T-helper 22 cell (primary cell): ENCODE measurements around the gene RAPGEF4.

Source experiments
- DNase-seq: peaks from one replicate; pipeline ENCODE4 v3.0.0-alpha.2; 2020; ENCODE audit warnings: low read depth

Gene RAPGEF4

DNA sequence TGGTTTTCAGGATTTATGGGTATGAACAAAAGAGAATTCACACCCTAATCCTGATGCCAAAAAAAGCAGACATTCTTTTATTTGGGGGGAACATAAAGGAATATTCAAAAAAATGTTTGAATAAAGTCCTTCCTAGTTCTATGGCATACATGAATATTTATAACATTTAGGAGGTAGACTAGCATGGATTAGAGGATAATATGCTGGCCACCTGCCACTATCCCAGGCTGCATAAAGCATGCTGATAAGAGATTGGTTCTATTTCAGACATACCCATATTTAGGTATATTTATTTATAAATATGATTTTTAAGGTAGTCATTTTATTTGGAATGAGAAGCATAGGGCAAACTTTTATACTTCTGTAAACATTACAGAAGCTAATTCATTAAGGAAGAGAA, 305.1 kb downstream of the RAPGEF4 start:
- DNase-seq = no peak

DNA sequence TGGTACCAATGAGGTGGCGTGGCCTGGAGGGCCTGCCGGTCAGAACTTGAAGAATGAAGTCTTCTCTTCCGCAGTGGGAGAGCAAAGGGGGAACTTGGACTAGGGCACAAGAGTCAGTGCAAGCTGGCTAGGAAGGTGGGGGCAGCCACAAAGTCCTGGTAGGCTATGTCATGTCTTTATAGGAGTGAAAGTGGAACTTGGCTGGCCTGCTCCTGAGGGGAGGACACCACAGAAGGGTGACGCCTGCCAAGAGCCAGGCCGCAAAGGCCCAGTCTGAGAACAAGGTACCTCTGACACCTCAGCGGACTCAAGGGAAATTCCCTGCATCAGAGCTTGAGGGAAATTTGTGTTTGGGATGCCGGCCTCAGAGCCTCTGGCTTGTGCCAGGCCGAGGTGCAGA, 307.8 kb downstream of the RAPGEF4 start:
- DNase-seq = no peak

GRCh38 chr2:173043897-173044519, 308.4 kb downstream of the RAPGEF4 start:
- DNase-seq = no peak

GRCh38 chr2:173044686-173045085, 309.0 kb downstream of the RAPGEF4 start:
- no peak for DNase-seq

GRCh38 chr2:173045181-173045580, 309.5 kb downstream of the RAPGEF4 start:
- no peak for DNase-seq

DNA sequence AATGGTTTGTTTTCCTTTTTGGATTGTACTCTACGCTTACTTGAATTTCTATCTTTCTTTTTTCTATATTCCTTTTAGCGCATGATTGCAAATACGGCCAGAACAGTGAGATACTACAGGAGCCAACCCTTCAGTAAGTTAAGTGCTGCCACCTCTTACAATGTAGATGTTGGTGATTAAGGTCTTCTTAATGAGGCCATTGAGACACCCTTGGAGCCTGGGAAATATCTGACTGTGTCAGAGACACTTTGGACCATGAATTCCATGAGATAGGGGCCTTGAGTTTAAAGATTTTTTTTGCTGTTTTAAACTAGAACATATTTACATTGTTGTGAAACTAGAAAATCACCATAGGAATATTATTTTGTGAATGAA, 312.9 kb downstream of the RAPGEF4 start:
- no peak for DNase-seq

DNA sequence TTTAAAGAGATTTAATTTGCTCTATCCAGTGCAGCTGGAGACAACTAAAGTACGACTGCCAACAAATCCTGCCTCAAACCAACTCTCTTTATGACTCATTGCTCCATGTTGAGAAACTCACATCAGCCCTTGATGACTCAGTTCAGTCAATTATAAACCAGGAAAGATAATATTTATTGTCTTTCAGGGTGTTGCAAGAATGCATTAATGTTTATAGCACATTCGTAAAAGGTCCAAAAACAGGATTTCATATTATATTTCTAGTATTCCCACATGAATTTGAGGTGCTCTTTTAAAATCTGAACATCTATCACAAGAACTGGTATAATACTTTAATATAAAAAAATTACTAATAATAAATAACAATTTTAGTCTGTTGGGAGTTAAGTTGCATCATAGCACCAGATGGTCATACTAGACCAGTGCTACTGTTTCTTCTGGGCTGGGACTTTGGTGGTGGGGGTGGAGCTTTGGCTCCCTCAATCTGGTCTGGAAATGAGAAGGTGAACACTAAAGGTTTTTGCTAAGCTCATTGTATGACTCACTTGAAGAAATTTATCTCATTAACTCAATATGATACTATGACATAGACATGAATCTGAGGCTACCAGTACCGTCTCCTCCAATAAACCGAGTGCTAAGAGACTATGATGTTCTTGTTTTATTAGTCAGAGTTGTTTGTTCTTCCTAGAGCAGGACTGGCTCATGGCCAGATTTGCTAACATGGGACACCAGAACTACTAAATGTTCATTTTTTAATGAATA, 313.4 kb downstream of the RAPGEF4 start:
- DNase-seq = no peak

GRCh38 chr2:173049831-173050230, 314.2 kb downstream of the RAPGEF4 start:
- no peak for DNase-seq

GRCh38 chr2:173050684-173051083, 315.0 kb downstream of the RAPGEF4 start:
- no peak for DNase-seq

GRCh38 chr2:173051463-173052215, 316.0 kb downstream of the RAPGEF4 start:
- no peak for DNase-seq

DNA sequence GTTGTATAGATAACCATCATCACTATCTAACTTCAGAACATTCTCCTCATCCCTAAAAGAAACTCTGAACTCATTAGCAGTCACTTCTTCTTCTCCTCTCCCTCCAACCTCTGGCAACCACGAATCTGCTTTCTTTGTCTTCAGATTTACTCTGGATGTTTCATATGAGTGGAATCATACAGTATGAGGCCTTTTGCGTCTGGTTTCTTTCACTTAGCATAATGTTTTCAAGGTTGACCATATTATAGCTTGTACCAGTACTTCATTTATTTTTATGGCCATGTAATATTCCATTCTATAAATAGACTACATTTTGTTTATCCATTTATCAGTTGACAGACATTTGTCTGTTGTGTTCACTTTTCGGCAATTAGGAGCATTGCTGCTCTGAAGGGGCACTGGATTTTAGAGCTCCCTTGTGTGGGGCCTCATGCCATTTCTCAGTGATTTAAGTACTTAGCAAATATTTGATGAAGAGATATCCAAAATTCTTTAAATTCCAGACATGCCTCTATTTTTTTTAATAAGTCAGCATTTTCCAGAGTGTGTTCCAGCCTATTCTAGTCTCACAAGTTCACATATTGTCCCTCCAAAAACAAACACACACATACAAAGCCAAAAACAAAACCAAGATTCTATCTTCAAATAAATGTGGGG, 317.5 kb downstream of the RAPGEF4 start:
- no peak for DNase-seq

DNA sequence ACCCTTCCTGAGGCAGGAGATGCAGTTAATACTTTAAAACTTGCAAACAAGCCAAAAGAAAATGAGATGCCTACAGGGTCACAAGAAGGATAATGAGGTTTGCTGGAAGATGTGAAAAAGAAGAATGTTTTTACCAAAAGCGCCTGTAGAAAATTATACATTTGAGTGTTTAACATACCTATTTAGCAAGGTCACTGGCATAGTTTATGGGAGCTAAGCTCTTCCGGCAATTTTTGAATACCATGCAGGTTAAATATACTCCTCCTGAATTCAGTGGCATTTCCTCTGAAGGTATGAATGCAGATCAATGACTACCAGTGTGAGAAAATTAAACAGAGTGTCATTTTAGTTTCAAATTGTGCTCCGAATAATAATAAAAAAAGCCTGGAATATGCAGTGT, 318.8 kb downstream of the RAPGEF4 start:
- DNase-seq = no peak

DNA sequence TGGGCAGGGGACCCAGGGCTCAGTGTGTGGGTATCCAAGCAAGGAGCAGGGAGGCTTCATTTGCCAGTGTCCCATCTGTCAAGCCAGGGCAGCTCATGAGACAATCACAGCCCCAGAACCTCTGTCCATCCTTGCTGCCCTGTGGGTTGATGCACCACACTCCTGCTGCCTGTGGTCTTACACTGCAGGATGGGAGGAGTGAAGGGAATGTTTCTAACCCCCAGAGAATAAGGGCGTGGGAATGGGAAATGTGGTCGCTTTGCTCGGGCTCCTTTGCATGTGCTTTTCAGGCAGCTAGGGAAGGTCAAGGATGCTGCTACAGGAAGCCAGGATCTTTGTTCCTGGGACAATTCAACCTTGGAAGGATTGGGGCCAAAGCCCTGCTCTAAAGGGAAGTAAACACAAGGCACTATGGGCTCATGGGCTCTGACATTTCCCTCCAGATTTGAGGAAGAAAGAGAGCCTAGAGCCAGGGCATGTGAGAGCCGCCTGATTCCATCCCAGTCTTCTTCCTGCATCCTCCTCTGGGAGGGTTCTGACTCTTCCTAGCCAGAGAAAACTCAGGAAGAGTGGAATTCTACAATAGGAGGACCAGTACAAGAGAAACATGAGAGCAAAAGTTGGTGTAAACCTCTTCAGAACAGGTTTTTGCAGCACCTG, 321.2 kb downstream of the RAPGEF4 start:
- no peak for DNase-seq

GRCh38 chr2:173058097-173058496, 322.5 kb downstream of the RAPGEF4 start:
- no peak for DNase-seq

- DNase-seq = no peak
Observed at GRCh38 chr2:173058673-173059072, 323.0 kb downstream of the RAPGEF4 start.

GRCh38 chr2:173059292-173059691, 323.6 kb downstream of the RAPGEF4 start:
- DNase-seq = no peak

DNA sequence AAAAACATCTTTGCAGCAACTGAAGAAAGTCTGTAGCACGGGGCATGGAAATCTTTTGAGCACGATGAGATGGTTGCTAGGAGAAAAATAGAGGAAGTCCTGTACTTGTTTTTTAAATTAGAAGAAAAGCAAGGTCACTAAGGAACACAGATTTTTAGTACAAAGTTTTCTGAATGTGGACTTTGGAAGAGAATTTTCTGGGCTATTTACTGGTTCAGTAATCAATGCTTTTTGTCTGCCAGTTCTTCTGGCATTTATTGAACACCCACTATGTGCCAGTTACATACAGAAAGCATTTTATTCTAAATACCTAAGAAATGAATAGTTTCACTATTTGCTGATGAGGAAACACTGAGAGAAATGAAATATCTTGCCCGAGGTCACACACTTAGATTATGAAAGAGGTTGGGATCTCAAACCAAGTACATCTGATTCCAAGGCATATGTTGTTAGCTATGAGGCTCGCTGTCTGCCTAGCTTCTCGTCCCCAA, 324.4 kb downstream of the RAPGEF4 start:
- DNase-seq = no peak

DNA sequence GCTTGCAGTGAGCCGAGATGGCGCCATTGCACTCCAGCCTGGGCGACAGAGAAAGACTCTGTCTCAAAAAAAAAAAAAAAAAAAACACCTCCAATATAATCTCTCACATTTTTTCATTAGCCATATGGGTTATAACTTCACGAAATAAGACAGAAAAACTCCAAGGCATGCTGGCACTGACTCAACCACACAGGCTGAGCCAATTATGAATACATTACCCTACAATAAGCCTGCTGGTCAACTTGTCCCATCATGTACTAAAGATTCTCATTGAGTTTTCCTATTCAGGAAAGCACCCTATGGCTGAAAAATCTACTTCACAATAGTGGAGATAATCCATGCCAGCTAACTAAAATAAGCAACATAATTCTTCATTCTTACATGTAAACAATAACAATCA, 327.2 kb downstream of the RAPGEF4 start:
- DNase-seq = no peak

DNA sequence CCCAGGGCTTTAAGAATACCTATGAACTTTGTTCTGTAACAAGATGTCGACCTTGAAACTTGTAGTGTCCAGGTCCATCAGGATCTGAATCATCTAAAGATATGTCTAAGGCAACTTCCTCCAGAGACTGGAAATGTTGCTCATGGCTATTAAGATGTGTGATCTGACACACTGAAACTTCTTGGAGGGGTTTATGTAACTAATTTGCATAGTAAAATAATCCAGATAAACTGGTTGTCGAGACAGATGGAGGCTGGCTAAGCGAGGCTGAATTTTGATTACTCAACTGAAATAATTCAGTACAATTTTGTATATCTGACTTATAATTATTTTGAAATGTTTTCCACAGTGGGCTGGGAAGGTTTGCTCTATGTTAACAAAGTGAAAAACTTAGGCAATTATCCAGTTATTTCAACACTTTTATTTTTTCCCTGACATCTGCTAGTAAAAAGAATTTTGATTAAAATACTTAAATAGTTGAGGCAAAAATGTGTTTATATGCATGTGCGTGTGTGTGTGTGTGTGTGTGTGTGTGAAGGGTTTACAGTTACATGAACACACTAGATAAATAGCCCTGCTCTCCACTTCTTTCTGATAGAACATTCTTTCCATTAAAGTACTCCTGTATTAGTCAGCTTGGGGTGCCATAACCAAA, 328.6 kb downstream of the RAPGEF4 start:
- no peak for DNase-seq

DNA sequence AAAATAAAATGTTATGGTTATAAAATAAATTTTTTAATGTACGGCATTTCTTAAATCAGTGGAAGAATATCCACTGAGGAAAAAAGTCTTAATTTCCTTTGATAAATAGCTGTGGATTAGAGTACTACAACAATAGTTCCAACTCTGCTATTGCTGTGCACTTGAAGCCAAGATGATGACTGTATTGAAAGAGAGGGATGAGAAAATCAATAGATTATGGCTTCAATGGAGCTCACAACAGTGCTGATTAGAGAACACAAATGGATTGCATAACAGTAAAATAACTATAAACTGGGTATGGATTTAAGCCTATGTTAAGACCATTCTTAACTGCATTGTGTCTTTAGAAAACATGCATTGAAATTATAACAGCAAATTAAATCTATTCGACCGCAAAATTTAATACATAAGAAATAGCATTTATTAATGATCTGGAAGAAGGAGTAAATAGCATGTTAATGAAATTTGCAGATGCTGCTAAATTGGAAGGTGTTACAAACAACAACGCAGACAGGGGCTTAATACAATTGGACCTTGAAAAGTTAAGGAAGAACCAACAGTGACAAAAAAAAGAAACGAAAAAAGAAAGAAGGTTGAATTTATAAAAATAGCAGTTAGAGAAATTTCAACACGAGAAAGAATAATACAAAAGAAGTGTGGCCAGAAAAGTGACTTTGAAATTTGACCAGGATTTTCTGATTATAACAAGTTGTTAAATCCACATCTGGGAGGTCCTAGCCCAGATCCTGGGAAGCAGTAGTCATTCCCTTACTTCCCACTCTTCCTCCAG, 331.4 kb downstream of the RAPGEF4 start:
- DNase-seq = no peak
